Liver (tissue), 9 donors: ENCODE measurements around the gene ATP2B3. TPM values are rescaled to one million over a fixed set of nuclear protein-coding genes. Genes with fewer than 3 reads are reported as not detected.
A peak's percentile ranks its signal among the peaks of the same experiment; 100 is the strongest.

Experiments
- DNase-seq: peaks from one replicate; pipeline ENCODE4 v3.0.0-alpha.2; 2017; ENCODE audit warnings: low spot score
- H3K27ac ChIP-seq, 2 donors: one replicate each; pipeline ENCODE4 v1.7.0; 2013; ENCODE audit warnings: inconsistent platforms in 2 of 2, low read length in 2 of 2, control low read depth in 1 of 2, low read depth in 1 of 2, mild to moderate bottlenecking in 1 of 2
- H3K27me3 ChIP-seq, 4 donors: one replicate each; pipeline versions ENCODE4 v1.6.1 to v1.7.0; 2013; ENCODE audit warnings: low read length in 3 of 4, inconsistent platforms in 1 of 4, mild to moderate bottlenecking in 1 of 4, moderate library complexity in 1 of 4; ENCODE audit not compliant: control insufficient read depth in 4 of 4, insufficient read depth in 4 of 4
- H3K36me3 ChIP-seq, 4 donors: one replicate each; pipeline versions ENCODE4 v1.6.1 to v1.7.0; 2013; ENCODE audit warnings: low read length in 3 of 4, mild to moderate bottlenecking in 3 of 4, low read depth in 1 of 4, moderate library complexity in 1 of 4; ENCODE audit not compliant: control insufficient read depth in 4 of 4, insufficient read depth in 3 of 4
- H3K4me1 ChIP-seq, 4 donors: one replicate each; pipeline versions ENCODE4 v1.6.1 to v1.7.0; 2013; ENCODE audit warnings: low read length in 3 of 4, mild to moderate bottlenecking in 3 of 4, moderate library complexity in 1 of 4; ENCODE audit not compliant: control insufficient read depth in 4 of 4, insufficient read depth in 4 of 4
- H3K4me3 ChIP-seq, 3 donors: one replicate each; pipeline versions ENCODE4 v1.6.1 to v1.7.0; 2013; ENCODE audit warnings: low read length in 3 of 3, control low read depth in 1 of 3, low read depth in 1 of 3, mild to moderate bottlenecking in 1 of 3
- H3K9ac ChIP-seq, 2 donors: one replicate each; pipeline ENCODE4 v1.7.0; 2013; ENCODE audit warnings: low read length in 2 of 2, mild to moderate bottlenecking in 2 of 2, moderate library complexity in 2 of 2, control low read depth in 1 of 2, low read depth in 1 of 2
- H3K9me3 ChIP-seq, 4 donors: one replicate each; pipeline versions ENCODE4 v1.6.1 to v1.7.0; 2013; ENCODE audit warnings: low read length in 3 of 4; ENCODE audit not compliant: control insufficient read depth in 4 of 4
- ATF3 ChIP-seq: IDR thresholded peaks from 2 replicates; pipeline ENCODE4 v1.6.1; 2016; ENCODE audit warnings: antibody characterized with exemption
- CTCF ChIP-seq: fragments of 150-350 bp; IDR thresholded peaks from 2 replicates; pipeline ENCODE4 v1.5.1; 2017; ENCODE audit warnings: improper control_type of control experiment, low read depth, low read length; ENCODE audit not compliant: missing input control
- EGR1 ChIP-seq, 2 donors: IDR thresholded peaks; 2 replicates each; pipeline ENCODE4 v1.6.1; 2016 to 2018; ENCODE audit warnings: antibody characterized with exemption in 2 of 2, low read depth in 2 of 2
- FOXA1 ChIP-seq: IDR thresholded peaks from 2 replicates; pipeline ENCODE4 v1.6.1; 2016; ENCODE audit warnings: antibody characterized with exemption
- FOXA2 ChIP-seq: IDR thresholded peaks from 2 replicates; pipeline ENCODE4 v1.6.1; 2016; ENCODE audit warnings: antibody characterized with exemption
- GABPA ChIP-seq, 2 donors: IDR thresholded peaks in 1 of 2; conservative IDR thresholded peaks in 1 of 2; 2 replicates each; pipeline ENCODE4 v1.6.1; 2016; ENCODE audit warnings: antibody characterized with exemption in 2 of 2, mild to moderate bottlenecking in 1 of 2, moderate library complexity in 1 of 2
- HNF4A ChIP-seq, 2 donors: conservative IDR thresholded peaks; 2 replicates each; pipeline ENCODE4 v1.6.1; 2016; ENCODE audit warnings: antibody characterized with exemption in 2 of 2, mild to moderate bottlenecking in 2 of 2
- HNF4G ChIP-seq: IDR thresholded peaks from 2 replicates; pipeline ENCODE4 v1.6.1; 2016; ENCODE audit warnings: antibody characterized with exemption
- JUND ChIP-seq, 2 donors: IDR thresholded peaks; 2 replicates each; pipeline ENCODE4 v1.6.1; 2016; ENCODE audit warnings: antibody characterized with exemption in 2 of 2
- MAX ChIP-seq: IDR thresholded peaks from 2 replicates; pipeline ENCODE4 v1.6.1; 2016; ENCODE audit warnings: antibody characterized with exemption
- NR2F2 ChIP-seq: IDR thresholded peaks from 2 replicates; pipeline ENCODE4 v1.6.1; 2016; ENCODE audit warnings: antibody characterized with exemption
- RAD21 ChIP-seq, 2 donors: IDR thresholded peaks; 2 replicates each; pipeline ENCODE4 v1.6.1; 2016; ENCODE audit warnings: antibody characterized with exemption in 2 of 2, mild to moderate bottlenecking in 2 of 2
- REST ChIP-seq: IDR thresholded peaks from 2 replicates; pipeline ENCODE4 v1.6.1; 2016; ENCODE audit warnings: antibody characterized with exemption, mild to moderate bottlenecking
- RXRA ChIP-seq, 2 donors: IDR thresholded peaks; 2 replicates each; pipeline ENCODE4 v1.6.1; 2017 to 2018; ENCODE audit warnings: antibody characterized with exemption in 2 of 2, mild to moderate bottlenecking in 1 of 2
- SP1 ChIP-seq: IDR thresholded peaks from 2 replicates; pipeline ENCODE4 v1.6.1; 2018; ENCODE audit warnings: antibody characterized with exemption, mild to moderate bottlenecking
- TAF1 ChIP-seq: conservative IDR thresholded peaks from 2 replicates; pipeline ENCODE4 v1.6.1; 2016; ENCODE audit warnings: antibody characterized with exemption, mild to moderate bottlenecking
- YY1 ChIP-seq: IDR thresholded peaks from 2 replicates; pipeline ENCODE4 v1.6.1; 2016; ENCODE audit warnings: antibody characterized with exemption, mild to moderate bottlenecking
- ZBTB33 ChIP-seq: IDR thresholded peaks from 2 replicates; pipeline ENCODE4 v1.6.1; 2016; ENCODE audit warnings: antibody characterized with exemption
- WGBS: extraction: QIAGEN DNeasy Blood & Tissue Kit; methylation state at CpG from one replicate; pipeline ENCODE4 v1.1.7; 2013; 5-methylcytosine and 5-hydroxymethylcytosine counted together
- polyA plus RNA-seq, 2 donors: library from polyadenylated mRNA; stranded (reverse) in 1 of 2; unstranded in 1 of 2; fragments of 200-250 nt in 1 of 2; fragments of >200 nt in 1 of 2; fragmentation: Nextera tagmentation in 1 of 2; extraction: Ambion mirVana in 1 of 2; gene quantifications; one replicate each; pipeline versions ENCODE4 v1.2.1 to v1.2.3, GENCODE V29; 2013 to 2015
- total RNA-seq, 2 donors: library from RNA; depleted of rRNA; stranded (reverse); fragments of >200 nt; gene quantifications; one replicate each; pipeline ENCODE4 v1.2.3, GENCODE V29; 2014
- donor health status: healthy.
- donor health status: healthy.
- donor health status: healthy.
- donor health status: healthy.
- donor health status: healthy.

Gene ATP2B3
- total and polyA plus RNA-seq, 4 donors: not detected

GRCh38 chrX:153495903-153496589, 21.4 kb upstream of the ATP2B3 start:
- peak overlapping the region in 1 of 3 donors; percentile 19 for H3K4me3 ChIP-seq
- H3K4me1 ChIP-seq: peaks cover 0 to 6% (median 0%) of the 10 kb centered on the region in 4 donors
- H3K27me3 ChIP-seq: no peaks in the 10 kb centered on the region
- no peaks in the 10 kb centered on the region for H3K36me3 ChIP-seq
- H3K9ac ChIP-seq: no peak overlapping the region
- H3K27ac ChIP-seq: peak overlapping the region in 1 of 2 donors; percentile 0
- no peak for DNase-seq
- WGBS: 76% methylated on average over 18 of the region's 18 CpGs
- no peaks in the 10 kb centered on the region for H3K9me3 ChIP-seq
- TF ChIP-seq FOXA1 (no peak), REST (no peak), JUND (IDR thresholded peaks at IDR 0.05) (no peak), RAD21 (IDR thresholded peaks at IDR 0.05) (no peak), SP1 (no peak), ATF3 (no peak), ZBTB33 (no peak), HNF4G (no peak), NR2F2 (no peak), YY1 (no peak), MAX (no peak), EGR1 (IDR thresholded peaks at IDR 0.05; ENCODE audit: low read depth in 2 of 2) (no peak), RXRA (IDR thresholded peaks at IDR 0.05) (no peak), FOXA2 (no peak), HNF4A (conservative IDR thresholded peaks at IDR 0.05) (no peak), TAF1 (no peak), GABPA (IDR thresholded peaks at IDR 0.05 in 1 of 2, conservative IDR thresholded peaks at IDR 0.05 in 1 of 2) (no peak), CTCF (no peak)
